ENCODE results near the gene TASP1.

TASP1 gene

DNA sequence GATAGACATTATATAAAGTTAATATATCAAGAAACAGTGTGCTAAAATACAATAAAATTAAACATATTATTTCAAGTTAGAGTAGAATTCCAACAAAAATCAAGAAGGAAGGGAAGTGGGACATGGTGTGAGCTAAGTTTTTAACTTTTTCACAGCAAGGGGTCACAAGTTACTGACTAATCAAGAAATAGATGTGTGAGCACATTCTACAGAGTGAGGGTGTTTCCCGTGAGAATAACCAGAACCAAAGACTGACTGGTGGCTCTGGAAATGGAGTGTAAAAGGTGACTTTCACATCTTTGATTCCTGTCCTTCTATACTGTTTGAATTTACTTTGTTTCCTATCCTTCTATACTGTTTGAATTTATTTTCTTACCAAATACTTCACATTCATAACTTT, 206.6 kb downstream of the TASP1 start:
- DNase-seq = no peak

DNA sequence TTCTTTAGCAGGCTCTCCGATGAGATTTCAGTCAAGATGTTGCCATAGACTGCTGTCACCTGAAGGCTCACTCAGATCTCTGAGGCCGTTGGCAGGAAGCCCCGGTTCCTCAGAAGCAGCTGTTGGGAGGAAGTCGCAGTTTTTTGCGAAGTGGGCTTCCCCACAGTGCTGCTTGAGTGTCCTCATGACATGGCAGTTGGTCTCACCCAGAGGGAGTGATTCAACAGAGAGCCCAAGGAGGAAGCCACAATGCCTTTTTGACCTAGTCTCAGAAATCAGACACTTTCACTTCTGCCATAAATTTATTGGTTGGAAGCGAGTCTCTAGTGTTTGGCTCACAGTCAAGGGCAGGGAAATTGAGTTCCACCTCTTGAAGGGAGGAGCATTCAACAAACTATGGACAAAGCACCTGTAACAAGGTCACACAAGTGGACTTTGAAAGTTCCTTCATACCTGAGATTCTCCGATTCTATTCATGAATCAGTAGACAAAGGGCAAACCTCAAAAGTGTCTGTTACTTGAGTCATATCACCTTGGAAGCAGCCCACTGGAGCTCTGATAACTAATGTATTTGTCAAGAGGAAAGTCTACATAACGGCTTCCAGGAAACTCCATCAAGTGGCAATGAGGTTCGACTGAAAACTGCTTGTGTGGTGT, 208.3 kb downstream of the TASP1 start:
- DNase-seq = no peak

DNA sequence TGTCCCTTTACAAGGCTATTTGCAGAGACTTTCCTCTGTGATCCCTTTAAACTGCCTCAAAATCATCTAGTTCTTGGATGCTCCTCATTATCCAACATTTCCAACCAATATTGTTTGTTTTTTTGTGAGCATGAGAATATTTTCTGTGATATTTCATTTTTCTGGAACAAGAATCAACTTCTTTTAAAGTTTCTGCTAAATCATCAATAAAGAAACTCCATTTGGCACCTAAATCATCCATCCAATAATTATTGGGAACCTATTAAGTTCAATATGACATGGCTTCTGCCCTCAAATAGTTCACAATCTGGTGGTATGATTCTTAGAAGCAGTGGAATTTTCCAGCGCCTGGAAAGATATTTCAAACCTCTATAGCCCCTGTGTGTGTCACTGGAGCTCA, 210.0 kb downstream of the TASP1 start:
- no peak for DNase-seq

DNA sequence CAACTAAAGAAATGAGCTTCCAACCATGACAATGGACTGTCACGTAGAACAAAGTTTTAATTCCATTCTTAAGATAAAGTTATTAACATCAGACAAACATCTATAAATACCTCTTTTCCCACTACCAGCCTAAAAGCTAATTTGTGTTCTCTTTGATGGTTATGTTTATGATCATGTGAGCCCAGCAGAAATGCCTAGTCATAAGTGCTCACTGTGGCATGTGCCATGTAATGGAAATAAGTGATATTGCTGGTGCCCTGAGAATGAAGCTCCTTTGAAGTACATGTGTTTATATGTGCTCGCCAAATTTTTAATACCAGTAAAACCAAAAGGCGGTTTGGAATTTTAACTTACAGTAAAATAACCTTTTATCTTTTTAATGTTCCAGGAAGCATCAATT, 211.9 kb downstream of the TASP1 start:
- DNase-seq = no peak

DNA sequence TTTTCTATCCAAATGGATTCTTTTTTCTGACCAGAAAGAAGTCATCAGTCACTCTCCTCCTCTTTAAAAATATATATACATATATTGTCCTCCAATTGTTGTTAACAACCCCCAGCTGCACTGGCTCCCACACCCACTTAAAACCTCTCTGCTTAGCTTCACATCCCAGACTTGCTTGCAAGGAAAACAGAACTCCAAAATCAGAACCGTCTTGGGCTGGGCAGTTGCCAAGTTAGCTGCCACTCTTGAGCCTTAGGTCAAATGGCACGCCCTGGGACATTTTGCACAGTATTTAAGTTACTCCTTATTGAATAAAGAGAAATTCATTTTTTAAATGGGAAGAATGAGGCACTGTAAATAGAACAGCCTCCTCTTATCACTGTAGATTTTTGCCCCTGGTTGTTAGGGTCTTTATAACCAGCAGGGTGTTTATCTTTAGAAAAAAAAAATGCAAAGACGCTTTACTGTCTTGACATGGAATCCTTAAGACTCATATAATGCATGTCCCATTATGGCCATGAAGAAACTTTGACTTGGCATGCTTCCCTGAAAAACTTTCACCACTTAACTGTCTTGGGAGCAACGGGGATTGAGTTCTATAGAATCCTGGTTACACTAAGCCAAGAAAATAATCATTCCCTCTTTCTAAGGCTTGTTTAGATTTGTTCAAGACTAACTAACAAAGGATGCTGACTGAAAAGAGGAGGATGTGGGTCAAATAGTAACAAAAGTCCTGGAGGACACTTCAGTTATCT, 213.2 kb downstream of the TASP1 start:
- DNase-seq = no peak

DNA sequence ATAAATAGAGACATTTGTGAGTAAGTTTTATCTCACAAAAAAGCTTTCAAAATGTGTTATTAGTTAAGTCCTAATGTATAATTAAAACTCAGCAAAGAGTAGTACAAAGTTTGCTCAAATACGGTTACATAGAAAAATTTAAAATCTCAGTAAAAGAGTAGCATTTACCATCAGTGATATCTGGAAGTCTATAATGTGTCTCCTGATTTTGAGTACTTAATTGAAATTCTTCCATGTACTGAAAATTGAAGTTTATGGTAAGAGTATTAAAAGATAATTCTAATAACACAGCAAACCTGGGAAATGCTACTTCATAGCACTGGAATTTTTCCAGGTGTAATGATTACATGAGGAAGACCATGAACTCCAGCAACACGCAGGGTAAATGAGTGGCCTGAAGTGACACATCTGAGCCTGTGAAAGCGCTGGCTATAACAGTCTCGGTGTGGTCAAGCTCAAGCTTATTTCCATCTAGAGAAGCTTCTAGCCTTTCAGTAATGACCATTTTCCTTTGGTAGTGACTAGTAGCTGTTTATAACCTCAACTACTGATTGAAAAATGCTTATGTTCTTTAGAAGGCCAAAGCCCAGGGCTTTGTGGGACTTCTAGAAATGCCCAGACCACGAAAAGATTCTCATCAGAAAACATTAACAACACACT, 214.4 kb downstream of the TASP1 start:
- DNase-seq = no peak

DNA sequence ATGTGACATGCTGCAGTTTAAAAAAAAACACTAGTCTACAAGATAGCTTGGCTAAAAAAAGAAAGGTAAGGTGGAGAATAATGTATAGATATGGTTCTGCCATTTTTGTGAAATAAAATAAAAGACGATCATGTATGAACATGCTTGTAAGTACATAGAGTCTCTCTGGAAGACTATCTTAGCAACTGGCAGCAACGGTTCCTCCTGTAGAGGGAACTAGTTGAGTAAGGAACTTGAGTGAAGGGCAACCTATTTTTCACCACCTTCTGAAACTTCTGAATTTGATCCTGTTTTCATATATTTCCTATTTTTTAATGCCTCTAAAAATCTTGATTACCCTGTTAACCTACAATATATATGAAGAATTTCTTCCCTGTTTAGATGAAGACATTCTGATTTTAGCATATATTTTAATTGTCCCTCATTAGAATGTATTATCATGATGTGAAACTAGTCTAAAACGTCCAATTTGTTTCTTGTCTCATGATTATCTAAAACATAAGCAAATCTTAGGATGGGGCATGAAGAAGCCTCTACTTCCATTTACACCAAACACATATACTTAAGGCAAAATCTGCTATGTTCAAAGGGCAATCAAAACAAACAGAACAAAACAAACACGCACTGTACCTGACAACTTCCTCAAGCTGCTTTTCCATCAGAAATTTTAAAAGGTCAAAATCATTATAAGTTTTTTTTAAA, 215.1 kb downstream of the TASP1 start:
- no peak for DNase-seq

DNA sequence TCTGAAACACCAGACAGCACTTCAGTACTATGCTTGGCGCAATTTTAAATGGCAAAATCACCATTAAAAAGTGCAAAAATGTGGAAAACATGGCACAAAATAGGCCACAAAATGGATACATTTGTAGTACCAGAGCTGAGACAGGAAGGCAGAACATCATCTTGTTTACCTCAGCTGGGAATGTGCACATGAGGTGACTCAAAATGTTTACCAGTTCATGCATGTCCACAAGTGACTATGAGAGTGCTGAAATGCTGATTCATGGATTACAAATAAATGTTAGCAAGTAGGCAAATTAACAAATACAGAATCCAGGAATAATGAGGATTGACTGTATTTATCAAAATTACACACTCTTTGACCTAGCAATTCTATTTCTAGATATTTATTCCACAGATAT, 216.1 kb downstream of the TASP1 start:
- no peak for DNase-seq

DNA sequence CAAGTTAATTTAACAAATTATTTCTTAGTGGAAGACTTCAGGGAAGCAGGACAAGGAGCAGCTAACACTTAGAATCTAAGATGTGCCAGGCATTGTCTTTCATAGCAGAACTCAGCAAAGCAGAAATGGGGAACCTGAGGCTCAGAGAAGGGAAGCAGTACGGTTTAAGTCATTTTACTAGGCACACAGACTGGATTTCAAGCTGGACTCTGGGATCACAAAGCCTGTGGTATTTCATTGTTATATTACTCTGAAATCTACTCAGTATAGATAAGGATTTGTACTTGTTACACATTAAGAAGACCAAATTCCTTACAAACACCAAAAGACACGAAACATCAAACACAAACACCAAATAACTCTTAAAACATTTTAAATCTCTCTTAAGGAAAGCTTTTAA, 218.1 kb downstream of the TASP1 start:
- no peak for DNase-seq

DNA sequence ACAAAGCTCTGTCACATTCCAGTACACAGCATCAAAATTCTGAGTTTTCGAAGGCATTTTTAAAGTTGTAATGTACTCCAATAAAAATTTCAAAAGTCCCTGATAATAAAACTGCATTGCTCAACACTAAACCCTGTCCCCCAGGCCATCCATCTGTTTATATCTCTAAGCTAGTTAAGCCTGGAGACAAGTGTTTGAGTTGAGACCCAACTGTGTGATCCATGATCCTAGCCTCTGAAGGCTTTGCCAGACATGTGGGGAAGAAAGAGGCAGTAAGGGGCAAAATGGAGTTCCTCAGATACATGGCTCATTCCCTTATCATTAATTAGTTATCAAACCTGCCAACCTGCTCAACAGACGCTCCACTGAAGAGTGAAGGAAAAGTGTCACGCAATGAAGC, 219.3 kb downstream of the TASP1 start:
- no peak for DNase-seq

DNA sequence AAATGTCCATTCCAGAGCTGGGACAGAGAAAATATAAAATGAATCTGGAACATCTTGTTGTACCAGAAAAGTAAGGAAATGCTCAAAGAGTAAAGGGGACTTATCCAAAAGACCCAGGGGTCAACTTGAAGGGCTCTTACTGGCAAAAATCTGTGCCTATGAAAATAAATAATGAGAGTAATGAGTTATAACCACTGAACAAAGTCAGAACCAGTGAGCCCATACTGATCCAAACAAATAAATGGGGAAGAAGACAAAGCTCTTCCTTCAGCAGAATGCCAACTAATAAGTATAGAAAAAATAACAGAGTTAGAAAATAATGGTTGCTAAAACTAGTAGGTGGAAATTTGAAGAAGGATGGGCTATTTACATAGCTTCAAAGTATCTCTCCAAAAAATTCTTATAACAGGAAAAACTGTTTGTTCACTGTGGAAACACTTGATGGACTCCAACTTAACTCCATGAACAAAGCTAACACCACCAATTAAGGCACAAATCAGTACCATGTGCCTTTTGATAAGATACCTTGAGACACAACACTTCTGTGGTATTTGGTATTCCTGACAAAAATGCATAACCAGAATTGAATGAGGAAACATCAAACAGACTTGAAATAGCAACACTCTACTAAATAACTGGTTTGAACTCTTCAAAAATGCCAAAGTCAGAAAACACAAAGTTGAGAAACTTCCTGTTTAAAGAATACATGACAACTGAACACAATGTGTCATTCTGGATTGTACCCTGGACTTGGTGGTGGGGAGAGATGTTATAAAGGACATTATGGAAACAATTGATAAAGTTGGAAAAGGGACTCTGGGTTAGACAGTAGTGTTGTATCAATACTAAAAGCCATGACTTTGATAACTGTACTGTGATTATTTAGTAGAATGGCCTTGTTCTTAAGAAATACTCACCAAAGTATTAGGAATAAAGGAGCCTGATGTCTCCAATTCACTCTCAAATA, 220.2 kb downstream of the TASP1 start:
- DNase-seq = no peak

DNA sequence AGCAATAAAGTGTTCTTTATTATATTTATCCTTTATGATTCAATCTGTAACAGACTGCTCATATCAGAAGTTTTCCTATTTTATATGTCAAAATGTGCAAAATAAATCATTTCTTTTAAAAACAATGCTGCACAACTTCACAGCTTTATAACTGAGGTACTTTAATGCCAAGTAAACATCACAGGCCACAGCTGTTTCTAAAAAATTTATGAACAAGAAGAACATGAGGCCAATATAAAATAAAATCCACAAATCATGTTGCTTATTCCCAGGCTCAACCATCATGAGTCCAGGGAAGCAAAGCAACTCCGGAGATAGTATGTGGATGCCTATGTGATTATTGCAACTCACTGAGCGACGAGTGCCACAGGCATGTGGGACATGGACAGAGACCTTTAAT, 222.2 kb downstream of the TASP1 start:
- no peak for DNase-seq

DNA sequence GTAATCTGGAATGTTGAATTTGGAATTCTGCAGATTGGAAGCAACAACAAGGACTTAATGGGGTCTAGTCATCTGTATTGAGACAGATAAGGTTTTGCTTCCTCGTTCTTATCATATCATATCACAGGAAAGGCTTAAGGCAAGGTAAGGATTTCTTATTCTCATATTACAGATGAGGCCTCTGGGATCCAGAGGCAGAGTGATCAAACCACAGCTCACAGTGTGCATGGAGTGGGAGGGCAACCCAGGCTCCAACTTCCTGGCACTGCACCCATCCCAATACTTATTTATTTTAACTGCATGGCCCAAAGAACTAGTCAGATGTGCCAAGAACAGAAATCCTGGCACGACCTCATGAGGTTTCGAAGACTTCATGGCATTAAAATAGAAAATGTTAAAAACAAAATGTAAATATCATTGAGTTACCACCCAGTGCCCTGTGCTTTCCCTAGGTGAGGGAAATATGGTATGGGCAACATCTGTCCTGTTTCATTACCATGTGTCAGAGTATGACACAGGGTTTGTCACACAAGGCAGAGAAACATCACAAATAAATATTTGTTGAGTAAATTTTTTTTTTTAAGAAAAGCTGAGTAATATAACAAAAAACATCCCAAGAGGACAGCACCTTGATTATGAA, 225.8 kb downstream of the TASP1 start:
- DNase-seq = no peak

DNA sequence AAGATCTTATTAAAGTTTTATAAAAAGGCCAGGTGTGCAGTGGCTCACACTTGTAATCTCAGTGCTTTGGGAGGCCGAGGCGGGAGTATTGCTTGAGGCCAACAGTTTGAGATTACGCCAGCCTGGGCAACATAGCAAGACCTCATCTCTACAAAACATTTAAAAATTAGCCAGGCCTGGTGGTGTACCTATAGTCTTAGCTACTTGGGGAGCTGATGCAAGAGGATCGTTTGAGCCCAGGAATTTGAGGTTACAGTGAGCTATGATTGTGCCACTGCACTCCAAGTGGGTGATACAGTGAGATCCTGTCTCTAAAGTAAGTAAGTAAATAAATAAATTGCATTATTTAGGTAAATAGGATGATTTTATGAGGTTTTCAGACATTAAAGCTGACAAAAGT, 234.4 kb downstream of the TASP1 start:
- DNase-seq = no peak

DNA sequence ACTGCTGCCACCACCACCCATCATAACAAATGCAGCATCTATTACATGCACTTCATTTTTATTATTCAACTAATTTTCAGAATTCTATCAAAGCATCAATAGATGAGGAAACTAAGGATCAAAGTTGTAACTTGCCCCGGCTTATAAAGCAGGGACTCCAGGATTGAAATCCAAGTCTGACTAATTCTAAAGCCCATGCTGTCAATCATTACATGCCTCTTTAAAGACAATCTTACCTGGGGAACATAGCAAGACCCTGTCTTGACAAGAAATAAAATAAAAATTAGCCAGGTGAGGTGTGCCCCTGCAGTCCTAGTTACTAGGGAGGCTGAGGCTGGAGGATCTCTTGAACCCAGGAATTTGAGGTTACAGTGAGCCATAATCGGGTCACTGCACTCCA, 235.3 kb downstream of the TASP1 start:
- no peak for DNase-seq

DNA sequence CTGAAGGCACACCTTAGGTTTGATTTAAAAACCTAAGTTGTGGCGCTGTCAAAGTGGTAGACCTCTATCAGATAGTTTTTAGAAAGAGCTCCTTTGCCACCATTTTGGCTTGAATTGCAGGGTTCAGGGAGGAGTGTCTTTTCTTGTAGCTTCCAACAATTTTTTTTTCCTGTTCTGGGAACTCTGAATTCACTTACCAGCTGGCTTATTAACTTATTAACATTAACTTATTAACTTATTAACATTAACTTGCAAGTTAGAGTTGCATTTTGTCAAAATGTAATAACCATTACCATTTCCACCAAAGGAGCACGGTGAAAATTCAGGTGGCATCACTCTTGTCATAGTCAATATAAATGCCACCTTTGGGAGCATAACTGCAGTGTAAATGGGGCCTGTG, 235.7 kb downstream of the TASP1 start:
- no peak for DNase-seq

DNA sequence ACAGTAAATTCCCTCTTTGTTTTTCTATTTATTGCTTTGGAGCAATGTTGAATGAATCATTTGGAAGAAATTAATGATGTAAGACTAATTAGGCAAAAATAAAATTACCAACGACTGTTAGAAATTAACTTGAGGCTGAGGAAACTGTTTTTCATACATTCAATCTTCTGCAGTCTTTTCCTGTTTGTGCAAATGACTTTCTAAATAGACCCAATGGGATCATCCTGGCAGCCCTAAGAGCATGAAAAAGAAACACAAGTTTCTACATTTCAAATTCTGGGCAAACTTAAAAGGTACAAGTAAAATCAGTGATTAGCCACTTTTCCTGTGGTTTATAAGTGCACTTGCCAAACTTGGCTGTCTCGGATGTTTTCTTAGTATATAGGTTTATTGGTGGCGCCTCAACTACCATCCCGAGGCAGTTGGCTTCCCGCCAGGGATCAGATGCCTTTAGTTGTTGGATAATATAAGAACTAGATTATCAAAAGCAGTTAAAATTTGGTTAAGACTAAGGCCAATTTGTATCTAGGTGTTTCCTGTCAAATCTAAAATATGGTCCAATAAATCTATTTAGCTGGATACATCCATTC, 236.5 kb downstream of the TASP1 start:
- DNase-seq = no peak

DNA sequence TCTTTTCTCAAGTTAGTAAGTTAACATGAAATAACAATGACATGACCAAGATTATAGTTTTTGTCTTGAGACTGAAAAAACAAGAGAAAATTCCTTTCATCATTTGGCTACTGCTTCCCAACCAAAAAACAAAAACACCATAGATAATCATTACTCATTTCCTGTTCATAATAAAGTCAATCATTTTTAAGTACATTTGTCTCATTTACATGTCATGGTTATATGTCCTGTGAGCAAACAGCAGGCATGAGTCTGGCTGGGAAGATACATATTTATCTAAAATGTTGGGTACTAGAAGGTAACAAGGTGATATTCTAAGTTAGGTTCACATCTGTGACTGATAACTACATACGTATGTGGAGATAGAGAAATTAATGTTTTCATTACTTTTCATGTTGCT, 237.1 kb downstream of the TASP1 start:
- no peak for DNase-seq

DNA sequence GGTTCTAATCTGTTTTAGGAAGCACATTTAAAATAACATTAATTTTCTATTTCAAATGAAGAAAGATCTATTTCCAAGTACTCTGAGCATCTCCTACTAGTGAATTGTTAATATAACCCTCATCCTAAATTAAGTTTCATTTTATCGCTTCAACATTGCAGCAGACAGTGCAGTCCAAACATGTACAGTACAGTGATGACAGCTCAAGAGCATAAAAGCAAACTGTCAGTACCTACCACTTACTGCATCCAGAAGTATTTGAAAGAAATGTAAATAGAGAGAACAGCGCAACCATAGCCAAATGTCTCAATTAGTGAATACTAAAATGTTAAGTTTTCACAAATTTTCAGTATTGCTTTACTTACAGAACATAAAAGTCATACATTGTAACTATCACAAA, 238.3 kb downstream of the TASP1 start:
- no peak for DNase-seq

DNA sequence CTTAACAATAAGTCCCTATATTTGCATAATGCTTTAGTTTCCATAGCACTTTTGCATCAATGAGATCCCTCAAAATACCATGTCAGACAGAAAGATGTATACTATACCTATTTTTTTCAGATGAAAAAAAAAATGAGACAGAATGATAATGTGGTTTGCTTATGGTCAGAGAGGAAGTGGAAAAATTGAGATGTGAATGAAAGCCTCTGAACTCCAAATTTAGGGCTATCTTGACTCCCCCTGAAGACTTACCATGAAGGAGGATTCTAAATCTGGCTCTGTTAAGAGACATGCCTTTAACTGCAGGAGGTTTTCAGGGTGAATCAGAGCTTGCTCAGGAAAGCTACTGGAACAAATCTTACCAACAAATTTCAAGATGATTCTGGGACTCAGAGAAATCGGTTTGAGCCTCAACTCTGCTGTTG, 241.4 kb downstream of the TASP1 start:
- peak; percentile 62 for DNase-seq

DNA sequence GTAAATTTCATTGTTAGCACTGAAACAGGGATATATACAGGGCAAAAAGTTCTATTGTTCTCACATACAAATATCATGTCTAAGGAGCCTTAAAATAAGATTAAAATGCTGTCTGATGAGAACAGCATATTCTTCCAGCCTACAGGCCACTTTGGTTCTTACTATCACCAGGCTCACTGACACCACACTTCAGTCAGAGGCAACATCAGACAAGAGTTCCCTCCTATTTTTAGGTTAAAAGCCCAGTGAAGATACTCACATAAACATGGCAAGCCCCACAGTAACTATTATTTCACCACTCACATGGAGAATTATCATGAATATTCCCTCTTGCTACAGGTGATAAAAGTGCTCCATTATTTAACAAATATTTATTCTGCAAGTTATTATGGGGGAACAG, 241.9 kb downstream of the TASP1 start:
- DNase-seq = no peak
